ENCODE measurements around the gene HSDL2. TPM values are rescaled to one million over a fixed set of nuclear protein-coding genes. Genes with fewer than 3 reads are reported as not detected.

The HSDL2 gene
- polyA plus RNA-seq, 1 of the 3 experiments (the other 2 are of a cell fraction): 14.4 TPM

DNA sequence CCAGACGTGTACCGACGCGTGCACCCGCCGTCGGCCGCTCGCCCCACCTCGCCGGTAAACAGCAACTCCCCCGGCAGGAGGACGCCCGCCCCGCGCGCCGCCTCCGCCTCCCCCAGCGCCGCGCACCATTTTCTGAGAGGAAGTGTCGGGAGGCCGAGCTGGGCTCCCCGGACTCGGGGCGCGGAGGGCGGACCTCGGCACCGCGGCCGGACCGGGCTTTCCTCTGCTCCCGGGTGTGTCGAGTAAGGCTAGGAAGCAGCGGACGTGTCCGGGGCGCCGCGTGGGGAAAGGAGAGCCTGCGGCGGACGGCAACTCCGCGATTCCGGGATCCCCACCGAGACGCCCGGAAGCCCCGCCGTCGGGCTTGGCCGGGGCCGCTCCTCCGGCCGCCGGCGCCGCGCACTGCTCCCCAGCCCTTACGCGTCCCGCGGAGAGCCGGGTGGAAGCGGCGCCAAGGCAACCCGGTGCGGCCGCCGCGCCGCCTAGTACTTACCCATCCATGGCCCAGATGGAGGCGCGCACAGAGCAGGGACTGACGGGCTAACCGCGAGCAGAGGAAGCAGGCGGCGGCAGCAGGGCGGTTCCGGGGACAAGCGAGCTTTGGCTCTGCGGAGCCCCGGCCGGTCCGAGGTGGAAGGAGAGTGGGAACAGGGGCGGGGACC lies 46.8 kb upstream of the HSDL2 start, which contains the start of gene PTBP3:
Gene PTBP3, minus strand, starts transcription at position 643 of the 662 bp plus-strand sequence. CDS start 35,754 bp downstream, outside the sequence.
- peak; percentile 83 for DNase-seq
- ChIA-PET POLR2A (interaction anchor here (0.5 to 1.0 kb wide), 6 partner anchors 39 to 383 kb away, joined by 3 to 6 read pairs (median 4); partner anchors contain the start of gene HSDL2), CTCF (interaction anchor here (0.8 to 5.2 kb wide), 19 partner anchors 11 to 384 kb away, joined by 3 to 46 read pairs (median 4); partner anchors contain the start of genes HSDL2, INIP and KIAA1958)
- Histone ChIP-seq H4K20me1 (ENCODE audit: insufficient read depth) (peaks cover 41% of the 10 kb centered on the region), H3F3A (replicated peaks; ENCODE audit: insufficient read depth) (peaks cover 22% of the 10 kb centered on the region), H3K27ac (ENCODE audit: low read depth in 2 of 2, low read length in 1 of 2) (peak within 1 kb of the TSS; percentile 95 to 96), H2AFZ (ENCODE audit: low read depth) (peak within 1 kb of the TSS; percentile 93), H3K4me3 (ENCODE audit: low read depth in 2 of 2, low read length in 1 of 2) (peak within 1 kb of the TSS; percentile 93 to 99), H3K4me1 (ENCODE audit: control insufficient read depth in 1 of 2, insufficient read depth in 2 of 2, low read depth in 1 of 2, low read length in 1 of 2) (peaks cover 3 to 16% of the 10 kb centered on the region in 2 experiments; a peak in 3 of 4 replicates), H3K9me2 (no peaks in the 10 kb centered on the region), H3K27me3 (ENCODE audit: insufficient read depth) (no peaks in the 10 kb centered on the region), H3K4me2 (peak within 1 kb of the TSS; percentile 91), H3K9ac (peak within 1 kb of the TSS; percentile 97), H3K79me2 (ENCODE audit: insufficient read depth) (peaks cover 47% of the 10 kb centered on the region), H3K36me3 (replicated peaks in 1 of 2; ENCODE audit: control insufficient read depth in 1 of 2, insufficient read depth in 2 of 2, low read length in 1 of 2) (peaks cover 0 to 7% of the 10 kb centered on the region in 2 experiments), H3K9me3 (no peaks in the 10 kb centered on the region)
- TF ChIP-seq NFIC (IDR thresholded peaks at IDR 0.05; ENCODE audit: borderline replicate concordance) (no peak), GABPA (IDR thresholded peaks at IDR 0.05; ENCODE audit: low read depth) (no peak), TAF1 (IDR thresholded peaks at IDR 0.05; ENCODE audit: borderline replicate concordance, low read depth, low read length) (peak; percentile 77), MEF2A (IDR thresholded peaks at IDR 0.05; ENCODE audit: borderline replicate concordance, low read depth) (no peak), FOXJ3 (CRISPR knock-in tag; IDR thresholded peaks at IDR 0.05) (no peak), POLR2AphosphoS5 (IDR thresholded peaks at IDR 0.05; ENCODE audit: low read depth, low read length) (peak; percentile 58; the same call in 1 of the 2 replicates), CHD2 (IDR thresholded peaks at IDR 0.05; ENCODE audit: low read length, partially characterized antibody) (no peak), RCOR1 (IDR thresholded peaks at IDR 0.05; ENCODE audit: low read length) (no peak), MXI1 (IDR thresholded peaks at IDR 0.05; ENCODE audit: low read depth, low read length) (no peak; the same call in none of the 2 replicates), SIN3A (IDR thresholded peaks at IDR 0.05; ENCODE audit: borderline replicate concordance, low read depth, low read length) (no peak), RXRA (IDR thresholded peaks at IDR 0.05; ENCODE audit: borderline replicate concordance, low read depth) (no peak), RAD21 (IDR thresholded peaks at IDR 0.05; ENCODE audit: low read length) (no peak), YY1 (IDR thresholded peaks at IDR 0.05; ENCODE audit: low read depth) (peak; percentile 60; the same call in 1 of the 2 replicates), TCF12 (IDR thresholded peaks at IDR 0.05) (0 out of 2 replicates have a peak, but pooled peaks have one; percentile 10), EZH2phosphoT487 (IDR thresholded peaks at IDR 0.05; ENCODE audit: borderline replicate concordance, low read depth) (no peak), ELF1 (IDR thresholded peaks at IDR 0.05) (no peak)
- TF ChIP-seq, protein P1, sequence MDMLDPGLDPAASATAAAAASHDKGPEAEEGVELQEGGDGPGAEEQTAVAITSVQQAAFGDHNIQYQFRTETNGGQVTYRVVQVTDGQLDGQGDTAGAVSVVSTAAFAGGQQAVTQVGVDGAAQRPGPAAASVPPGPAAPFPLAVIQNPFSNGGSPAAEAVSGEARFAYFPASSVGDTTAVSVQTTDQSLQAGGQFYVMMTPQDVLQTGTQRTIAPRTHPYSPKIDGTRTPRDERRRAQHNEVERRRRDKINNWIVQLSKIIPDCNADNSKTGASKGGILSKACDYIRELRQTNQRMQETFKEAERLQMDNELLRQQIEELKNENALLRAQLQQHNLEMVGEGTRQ (IDR thresholded peaks at IDR 0.05; ENCODE audit: borderline replicate concordance, low read depth, low read length): no peak
- TF ChIP-seq, protein P2, sequence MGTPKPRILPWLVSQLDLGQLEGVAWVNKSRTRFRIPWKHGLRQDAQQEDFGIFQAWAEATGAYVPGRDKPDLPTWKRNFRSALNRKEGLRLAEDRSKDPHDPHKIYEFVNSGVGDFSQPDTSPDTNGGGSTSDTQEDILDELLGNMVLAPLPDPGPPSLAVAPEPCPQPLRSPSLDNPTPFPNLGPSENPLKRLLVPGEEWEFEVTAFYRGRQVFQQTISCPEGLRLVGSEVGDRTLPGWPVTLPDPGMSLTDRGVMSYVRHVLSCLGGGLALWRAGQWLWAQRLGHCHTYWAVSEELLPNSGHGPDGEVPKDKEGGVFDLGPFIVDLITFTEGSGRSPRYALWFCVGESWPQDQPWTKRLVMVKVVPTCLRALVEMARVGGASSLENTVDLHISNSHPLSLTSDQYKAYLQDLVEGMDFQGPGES (IDR thresholded peaks at IDR 0.05; ENCODE audit: low read depth, low read length): no peak
- TF ChIP-seq, protein P3, sequence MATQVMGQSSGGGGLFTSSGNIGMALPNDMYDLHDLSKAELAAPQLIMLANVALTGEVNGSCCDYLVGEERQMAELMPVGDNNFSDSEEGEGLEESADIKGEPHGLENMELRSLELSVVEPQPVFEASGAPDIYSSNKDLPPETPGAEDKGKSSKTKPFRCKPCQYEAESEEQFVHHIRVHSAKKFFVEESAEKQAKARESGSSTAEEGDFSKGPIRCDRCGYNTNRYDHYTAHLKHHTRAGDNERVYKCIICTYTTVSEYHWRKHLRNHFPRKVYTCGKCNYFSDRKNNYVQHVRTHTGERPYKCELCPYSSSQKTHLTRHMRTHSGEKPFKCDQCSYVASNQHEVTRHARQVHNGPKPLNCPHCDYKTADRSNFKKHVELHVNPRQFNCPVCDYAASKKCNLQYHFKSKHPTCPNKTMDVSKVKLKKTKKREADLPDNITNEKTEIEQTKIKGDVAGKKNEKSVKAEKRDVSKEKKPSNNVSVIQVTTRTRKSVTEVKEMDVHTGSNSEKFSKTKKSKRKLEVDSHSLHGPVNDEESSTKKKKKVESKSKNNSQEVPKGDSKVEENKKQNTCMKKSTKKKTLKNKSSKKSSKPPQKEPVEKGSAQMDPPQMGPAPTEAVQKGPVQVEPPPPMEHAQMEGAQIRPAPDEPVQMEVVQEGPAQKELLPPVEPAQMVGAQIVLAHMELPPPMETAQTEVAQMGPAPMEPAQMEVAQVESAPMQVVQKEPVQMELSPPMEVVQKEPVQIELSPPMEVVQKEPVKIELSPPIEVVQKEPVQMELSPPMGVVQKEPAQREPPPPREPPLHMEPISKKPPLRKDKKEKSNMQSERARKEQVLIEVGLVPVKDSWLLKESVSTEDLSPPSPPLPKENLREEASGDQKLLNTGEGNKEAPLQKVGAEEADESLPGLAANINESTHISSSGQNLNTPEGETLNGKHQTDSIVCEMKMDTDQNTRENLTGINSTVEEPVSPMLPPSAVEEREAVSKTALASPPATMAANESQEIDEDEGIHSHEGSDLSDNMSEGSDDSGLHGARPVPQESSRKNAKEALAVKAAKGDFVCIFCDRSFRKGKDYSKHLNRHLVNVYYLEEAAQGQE (IDR thresholded peaks at IDR 0.05; ENCODE audit: low read depth, low read length): no peak
- TF ChIP-seq, protein P4, sequence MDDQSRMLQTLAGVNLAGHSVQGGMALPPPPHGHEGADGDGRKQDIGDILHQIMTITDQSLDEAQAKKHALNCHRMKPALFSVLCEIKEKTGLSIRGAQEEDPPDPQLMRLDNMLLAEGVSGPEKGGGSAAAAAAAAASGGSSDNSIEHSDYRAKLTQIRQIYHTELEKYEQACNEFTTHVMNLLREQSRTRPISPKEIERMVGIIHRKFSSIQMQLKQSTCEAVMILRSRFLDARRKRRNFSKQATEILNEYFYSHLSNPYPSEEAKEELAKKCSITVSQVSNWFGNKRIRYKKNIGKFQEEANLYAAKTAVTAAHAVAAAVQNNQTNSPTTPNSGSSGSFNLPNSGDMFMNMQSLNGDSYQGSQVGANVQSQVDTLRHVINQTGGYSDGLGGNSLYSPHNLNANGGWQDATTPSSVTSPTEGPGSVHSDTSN (IDR thresholded peaks at IDR 0.05): no peak
- TF ChIP-seq, protein P5, sequence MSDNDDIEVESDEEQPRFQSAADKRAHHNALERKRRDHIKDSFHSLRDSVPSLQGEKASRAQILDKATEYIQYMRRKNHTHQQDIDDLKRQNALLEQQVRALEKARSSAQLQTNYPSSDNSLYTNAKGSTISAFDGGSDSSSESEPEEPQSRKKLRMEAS (IDR thresholded peaks at IDR 0.05; ENCODE audit: low read depth): peak; percentile 83
- 0% methylated on average over 17 of the region's 90 CpGs for WGBS (ENCODE audit: low lambda C conversion rate)
